CD14-positive monocyte (primary cell): ENCODE measurements around the gene PPP4R3A. TPM values are rescaled to one million over a fixed set of nuclear protein-coding genes. Genes with fewer than 3 reads are reported as not detected.
"Not testable (repeated sequence)": the region's sequence is repeated elsewhere in the genome, so short reads cannot be mapped to it uniquely, and the experiment has no call there.

Source experiments
- DNase-seq, 3 donors: peaks; one replicate each; pipeline ENCODE4 v3.0.0-alpha.2; 2011 to 2022
- H2AFZ ChIP-seq: 2 replicates; pipeline ENCODE4 v1.6.0; 2012; ENCODE audit warnings: mild to moderate bottlenecking, low read depth, low read length, inconsistent platforms; ENCODE audit not compliant: insufficient read depth, poor library complexity, severe bottlenecking
- H3K27ac ChIP-seq, 2 donors: 1 replicate in 1 of 2; 2 replicates in 1 of 2; pipeline ENCODE4 v1.5.1; 2012 to 2013; ENCODE audit warnings: low read length in 2 of 2, control low read depth in 1 of 2, inconsistent platforms in 1 of 2, low read depth in 1 of 2, mild to moderate bottlenecking in 1 of 2
- H3K27me3 ChIP-seq, 2 donors: one replicate each; pipeline versions ENCODE4 v1.6.0 to v1.6.1; 2011 to 2013; ENCODE audit warnings: low read length in 2 of 2; ENCODE audit not compliant: control insufficient read depth in 2 of 2, insufficient read depth in 2 of 2
- H3K36me3 ChIP-seq, 2 donors: replicated peaks in 1 of 2; 1 replicate in 1 of 2; 2 replicates in 1 of 2; pipeline versions ENCODE4 v1.5.1 to v1.6.1; 2012 to 2013; ENCODE audit warnings: low read length in 2 of 2, control low read depth in 1 of 2, inconsistent platforms in 1 of 2, mild to moderate bottlenecking in 1 of 2; ENCODE audit not compliant: insufficient read depth in 2 of 2, control insufficient read depth in 1 of 2
- H3K4me1 ChIP-seq, 2 donors: 1 replicate in 1 of 2; 2 replicates in 1 of 2; pipeline versions ENCODE4 v1.5.1 to v1.6.1; 2012 to 2013; ENCODE audit warnings: low read length in 2 of 2, control low read depth in 1 of 2, inconsistent platforms in 1 of 2, mild to moderate bottlenecking in 1 of 2, moderate library complexity in 1 of 2; ENCODE audit not compliant: insufficient read depth in 2 of 2, control insufficient read depth in 1 of 2
- H3K4me2 ChIP-seq: replicated peaks from 2 replicates; pipeline ENCODE3; 2012; ENCODE audit warnings: low read length, moderate library complexity, mild to moderate bottlenecking; ENCODE audit not compliant: poor library complexity, severe bottlenecking; ENCODE audit errors: extremely low read depth
- H3K4me3 ChIP-seq, 3 experiments: fragments of 200-600 bp in 1 of 3; sonication (generic) in 1 of 3; replicated peaks in 1 of 3; 1 replicate in 2 of 3; 2 replicates in 1 of 3; pipeline ENCODE4 v1.5.1; 2011 to 2013; ENCODE audit warnings: low read length in 3 of 3, mild to moderate bottlenecking in 3 of 3, control low read depth in 2 of 3, low read depth in 2 of 3, inconsistent platforms in 1 of 3, moderate library complexity in 1 of 3
- H3K79me2 ChIP-seq: 2 replicates; pipeline ENCODE4 v1.6.0; 2012; ENCODE audit warnings: mild to moderate bottlenecking, control low read depth, inconsistent platforms, low read length, moderate library complexity; ENCODE audit not compliant: insufficient read depth
- H3K9ac ChIP-seq: 2 replicates; pipeline ENCODE4 v1.6.0; 2017; ENCODE audit warnings: low read length, mild to moderate bottlenecking; ENCODE audit not compliant: insufficient read depth, poor library complexity, severe bottlenecking
- H3K9me3 ChIP-seq, 2 donors: replicated peaks in 1 of 2; 1 replicate in 1 of 2; 2 replicates in 1 of 2; pipeline versions ENCODE4 v1.5.1 to v1.6.1; 2012 to 2013; ENCODE audit warnings: low read length in 2 of 2, control low read depth in 1 of 2; ENCODE audit not compliant: control insufficient read depth in 1 of 2, insufficient read depth in 1 of 2
- H4K20me1 ChIP-seq: 2 replicates; pipeline ENCODE4 v1.6.0; 2012; ENCODE audit warnings: mild to moderate bottlenecking, low read length, control low read depth, moderate library complexity; ENCODE audit not compliant: insufficient read depth
- H3K27ac Mint-ChIP-seq, 7 donors: one replicate each; pipeline ENCODE4 v1.8.0; 2020; ENCODE audit warnings: mild to moderate bottlenecking in 7 of 7, mixed read lengths in 7 of 7, moderate library complexity in 6 of 7, inconsistent platforms in 2 of 7
- H3K27me3 Mint-ChIP-seq, 3 donors: one replicate each; pipeline ENCODE4 v1.8.0; 2021 to 2022; ENCODE audit warnings: low read depth in 3 of 3, mild to moderate bottlenecking in 3 of 3, mixed read lengths in 3 of 3, moderate library complexity in 3 of 3, inconsistent platforms in 1 of 3
- H3K36me3 Mint-ChIP-seq, 2 donors: one replicate each; pipeline ENCODE4 v1.8.0; 2020; ENCODE audit warnings: mixed read lengths in 2 of 2, inconsistent platforms in 1 of 2, mild to moderate bottlenecking in 1 of 2
- H3K4me1 Mint-ChIP-seq: one replicate; pipeline ENCODE4 v1.8.0; 2020; ENCODE audit warnings: mild to moderate bottlenecking, mixed read lengths
- H3K4me3 Mint-ChIP-seq, 2 donors: one replicate each; pipeline ENCODE4 v1.8.0; 2020; ENCODE audit warnings: mild to moderate bottlenecking in 2 of 2, mixed read lengths in 2 of 2, moderate library complexity in 1 of 2
- H3K9me3 Mint-ChIP-seq, 7 donors: one replicate each; pipeline ENCODE4 v1.8.0; 2020 to 2022; ENCODE audit warnings: mixed read lengths in 7 of 7, mild to moderate bottlenecking in 6 of 7, moderate library complexity in 6 of 7, inconsistent platforms in 2 of 7
- WGBS: methylation state at CpG from one replicate; pipeline ENCODE4 v1.1.5; 2013; ENCODE audit warnings: missing lambda C conversion rate; ENCODE audit not compliant: insufficient coverage; 5-methylcytosine and 5-hydroxymethylcytosine counted together
- intact Hi-C, 2 donors: fragments of 100-400 bp; cut with micrococcal nuclease; formaldehyde crosslinking; loops; one replicate each; pipeline versions ENCODE4 v1.15.0 to v1.15.1; 2023
- polyA plus RNA-seq, 3 donors: library from polyadenylated mRNA; depleted of rRNA in 1 of 3; unstranded in 2 of 3; stranded (reverse) in 1 of 3; fragments of 300-500 nt in 2 of 3; fragments of >200 nt in 1 of 3; fragmentation: Illumina TruSeq in 2 of 3; gene quantifications; 1 replicate in 2 of 3; 2 replicates in 1 of 3; pipeline ENCODE4 v1.2.3, GENCODE V29; 2012 to 2021
- TF ChIP-seq, protein P1 (sequence below): fragments of 200-600 bp; IDR thresholded peaks from one replicate; pipeline ENCODE4 v1.8.0; 2022; ENCODE audit warnings: antibody characterized with exemption, mild to moderate bottlenecking

The PPP4R3A gene
- polyA plus RNA-seq, 3 donors: 31.4 to 71.0 (median 41.2) TPM

GRCh38 chr14:91438845-91439244 is 71.3 kb downstream of the PPP4R3A start:
- Histone ChIP-seq H3K4me2 (no peak overlapping the region), H3K4me3 (no peak overlapping the region), H4K20me1 (no peaks in the 10 kb centered on the region), H3K27ac (no peak overlapping the region), H3K79me2 (no peaks in the 10 kb centered on the region), H3K9me3 (peaks cover 0 to 17% of the 10 kb centered on the region in 2 donors), H3K27me3 (no peaks in the 10 kb centered on the region), H3K4me1 (no peaks in the 10 kb centered on the region), H3K9ac (no peak overlapping the region), H2AFZ (no peak overlapping the region), H3K36me3 (no peaks in the 10 kb centered on the region)
- no peak overlapping the region for H3K4me3 Mint-ChIP-seq
- intact Hi-C loops: no loop called here
- H3K4me1 Mint-ChIP-seq: no peaks in the 10 kb centered on the region
- TF ChIP-seq, protein P1, sequence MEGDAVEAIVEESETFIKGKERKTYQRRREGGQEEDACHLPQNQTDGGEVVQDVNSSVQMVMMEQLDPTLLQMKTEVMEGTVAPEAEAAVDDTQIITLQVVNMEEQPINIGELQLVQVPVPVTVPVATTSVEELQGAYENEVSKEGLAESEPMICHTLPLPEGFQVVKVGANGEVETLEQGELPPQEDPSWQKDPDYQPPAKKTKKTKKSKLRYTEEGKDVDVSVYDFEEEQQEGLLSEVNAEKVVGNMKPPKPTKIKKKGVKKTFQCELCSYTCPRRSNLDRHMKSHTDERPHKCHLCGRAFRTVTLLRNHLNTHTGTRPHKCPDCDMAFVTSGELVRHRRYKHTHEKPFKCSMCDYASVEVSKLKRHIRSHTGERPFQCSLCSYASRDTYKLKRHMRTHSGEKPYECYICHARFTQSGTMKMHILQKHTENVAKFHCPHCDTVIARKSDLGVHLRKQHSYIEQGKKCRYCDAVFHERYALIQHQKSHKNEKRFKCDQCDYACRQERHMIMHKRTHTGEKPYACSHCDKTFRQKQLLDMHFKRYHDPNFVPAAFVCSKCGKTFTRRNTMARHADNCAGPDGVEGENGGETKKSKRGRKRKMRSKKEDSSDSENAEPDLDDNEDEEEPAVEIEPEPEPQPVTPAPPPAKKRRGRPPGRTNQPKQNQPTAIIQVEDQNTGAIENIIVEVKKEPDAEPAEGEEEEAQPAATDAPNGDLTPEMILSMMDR: no peak
- peaks cover 0 to 3% of the 10 kb centered on the region in 2 donors for H3K36me3 Mint-ChIP-seq
- no peak overlapping the region for H3K27ac Mint-ChIP-seq
- DNase-seq: no peak
- H3K9me3 Mint-ChIP-seq: peaks cover 11 to 30% (median 21%) of the 10 kb centered on the region in 7 donors
- peaks cover 0 to 1% (median 0%) of the 10 kb centered on the region in 3 donors for H3K27me3 Mint-ChIP-seq

DNA sequence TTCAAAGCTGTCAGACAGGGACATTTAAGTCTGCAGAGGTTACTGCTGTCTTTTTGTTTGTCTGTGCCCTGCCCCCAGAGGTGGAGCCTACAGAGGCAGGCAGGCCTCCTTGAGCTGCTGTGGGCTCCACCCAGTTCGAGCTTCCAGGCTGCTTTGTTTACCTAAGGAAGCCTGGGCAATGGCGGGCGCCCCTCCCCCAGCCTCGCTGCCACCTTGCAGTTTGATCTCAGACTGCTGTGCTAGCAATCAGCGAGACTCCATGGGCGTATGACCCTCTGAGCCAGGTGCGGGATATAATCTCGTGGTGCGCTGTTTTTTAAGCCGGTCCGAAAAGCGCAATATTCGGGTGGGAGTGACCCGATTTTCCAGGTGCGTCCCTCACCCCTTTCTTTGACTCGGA is 73.8 kb downstream of the PPP4R3A start:
- H3K79me2 ChIP-seq, H2AFZ ChIP-seq, H3K27me3 Mint-ChIP-seq, H4K20me1 ChIP-seq, H3K27ac Mint-ChIP-seq, H3K4me2 ChIP-seq, H3K4me3 ChIP-seq, H3K36me3 ChIP-seq, H3K27ac ChIP-seq, intact Hi-C loops, H3K27me3 ChIP-seq, H3K36me3 Mint-ChIP-seq, H3K9ac ChIP-seq, DNase-seq, H3K4me3 Mint-ChIP-seq, H3K4me1 ChIP-seq, H3K4me1 Mint-ChIP-seq: not testable (repeated sequence)
- H3K9me3 Mint-ChIP-seq: peaks cover 11 to 32% (median 21%) of the 10 kb centered on the region in 7 donors
- H3K9me3 ChIP-seq: peaks cover 0 to 17% of the 10 kb centered on the region in 2 donors
- WGBS: 91% methylated on average over 15 of the region's 16 CpGs
